Anterior cingulate cortex (tissue), 58 donors: ENCODE data around the gene SGMS1.
"Not testable (repeated sequence)": the region's sequence is repeated elsewhere in the genome, so short reads cannot be mapped to it uniquely, and the experiment has no call there.

Source experiments
- DNase-seq, 58 donors: peaks; one replicate each; lab custom pipeline; 2025; lab: John Stamatoyannopoulos, UW

Gene SGMS1

GRCh38 chr10:50585921-50586739, 37.6 kb downstream of the SGMS1 start:
- no peak for DNase-seq

- DNase-seq: no peak
Measured at GRCh38 chr10:50582766-50583762, 40.7 kb downstream of the SGMS1 start.

GRCh38 chr10:50582046-50582445, 41.7 kb downstream of the SGMS1 start:
- no peak for DNase-seq

GRCh38 chr10:50580262-50580891, 43.4 kb downstream of the SGMS1 start:
- DNase-seq: no peak

GRCh38 chr10:50579491-50580261, 44.1 kb downstream of the SGMS1 start:
- no peak for DNase-seq

GRCh38 chr10:50578949-50579348, 44.8 kb downstream of the SGMS1 start:
- DNase-seq: no peak

- DNase-seq: peak in 15 of 58 donors; percentile 19 to 60 (median 31)
Measured at GRCh38 chr10:50577681-50578350, 45.9 kb downstream of the SGMS1 start.

GRCh38 chr10:50577010-50577409, 46.7 kb downstream of the SGMS1 start:
- DNase-seq: no peak

GRCh38 chr10:50576245-50576815, 47.4 kb downstream of the SGMS1 start:
- peak in 39 of 58 donors; percentile 8 to 87 (median 55) for DNase-seq

- DNase-seq: no peak
Measured at GRCh38 chr10:50575477-50576244, 48.1 kb downstream of the SGMS1 start.

- no peak for DNase-seq
Measured at GRCh38 chr10:50574931-50575330, 48.8 kb downstream of the SGMS1 start.

- DNase-seq: no peak
Measured at GRCh38 chr10:50574305-50574704, 49.5 kb downstream of the SGMS1 start.

- DNase-seq: no peak
Measured at GRCh38 chr10:50572017-50572491, 51.7 kb downstream of the SGMS1 start.

- DNase-seq: not testable (repeated sequence)
Measured at GRCh38 chr10:50568750-50569149, 55.0 kb downstream of the SGMS1 start.

- DNase-seq: peak in 15 of 58 donors; percentile 15 to 53 (median 28)
Measured at GRCh38 chr10:50567384-50567783, 56.4 kb downstream of the SGMS1 start.

- DNase-seq: no peak
Measured at GRCh38 chr10:50566150-50566549, 57.6 kb downstream of the SGMS1 start.

GRCh38 chr10:50565301-50566083, 58.3 kb downstream of the SGMS1 start:
- DNase-seq: no peak
